Smooth muscle cell of the brain vasculature (primary cell): ENCODE measurements around the gene SH2D2A.

Source experiments
- DNase-seq: peaks from one replicate; pipeline ENCODE4 v3.0.0-alpha.2; 2012; ENCODE audit warnings: low read depth, low spot score

The SH2D2A gene

GRCh38 chr1:156847591-156848460, 31.2 kb upstream of the SH2D2A start:
- DNase-seq: no peak

- DNase-seq: no peak
Measured at GRCh38 chr1:156846643-156847042, 30.0 kb upstream of the SH2D2A start.

- DNase-seq: no peak
Measured at GRCh38 chr1:156845953-156846545, 29.4 kb upstream of the SH2D2A start.

GRCh38 chr1:156845055-156845952, 28.7 kb upstream of the SH2D2A start:
- DNase-seq: no peak

GRCh38 chr1:156844638-156845037, 28.0 kb upstream of the SH2D2A start:
- DNase-seq: no peak

- DNase-seq: no peak
Measured at GRCh38 chr1:156844102-156844501, 27.5 kb upstream of the SH2D2A start.

DNA sequence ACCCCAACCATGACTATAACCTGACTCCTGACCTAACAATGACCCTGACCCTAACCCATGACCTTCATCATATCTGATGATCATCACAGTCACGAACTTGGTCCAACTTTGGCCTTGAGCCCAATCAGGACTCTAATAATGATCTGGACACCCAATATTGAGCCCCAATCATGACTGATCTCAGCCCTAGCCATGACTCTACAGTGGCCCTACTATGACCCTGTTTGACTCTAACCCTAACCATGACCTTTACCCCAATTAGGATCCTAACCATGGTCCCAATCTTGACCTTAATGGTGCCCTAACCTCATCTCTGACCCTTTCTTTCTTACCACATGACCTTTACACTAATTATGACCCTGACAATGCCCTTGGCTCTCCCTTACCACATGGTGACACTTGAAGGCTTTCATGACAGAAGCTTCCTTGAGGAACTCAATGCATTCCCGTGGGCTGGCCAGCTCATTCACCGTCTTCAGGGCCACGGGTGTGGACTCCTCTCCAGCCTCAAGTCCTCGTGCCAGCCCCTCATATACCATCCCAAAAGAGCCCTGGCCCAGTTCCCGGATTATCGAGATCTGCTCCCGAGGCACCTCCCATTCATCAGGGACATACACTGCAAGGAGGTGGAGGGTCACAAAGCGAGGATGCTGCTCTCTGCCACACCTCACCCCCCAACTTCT, 26.1 kb upstream of the SH2D2A start:
- DNase-seq: no peak

DNA sequence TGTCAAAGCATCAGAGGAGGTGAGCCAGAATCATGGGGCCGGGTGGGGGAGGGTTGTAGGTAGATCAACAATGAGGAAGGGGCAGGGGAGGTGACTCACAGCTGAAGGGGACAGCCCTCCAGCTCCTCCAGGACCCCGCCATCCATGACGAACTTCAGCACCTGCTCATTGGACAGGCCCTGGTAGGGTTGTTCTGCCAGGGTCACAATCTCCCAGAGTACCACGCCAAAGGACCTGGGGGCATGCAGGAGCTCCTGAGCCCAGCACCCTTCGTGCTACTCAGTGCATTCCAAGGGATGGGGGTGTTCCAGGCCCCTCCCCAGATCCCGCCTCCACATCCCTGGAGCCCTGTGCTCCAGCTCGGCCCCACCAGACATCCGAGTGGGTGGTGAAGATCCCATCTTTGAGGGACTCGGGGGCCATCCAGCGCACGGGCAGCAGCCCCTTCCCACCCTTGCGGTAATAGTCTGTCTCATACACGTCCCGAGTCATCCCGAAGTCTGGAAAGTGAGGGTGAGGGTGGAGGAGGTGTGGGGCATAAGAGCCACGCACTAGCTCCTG, 24.7 kb upstream of the SH2D2A start:
- DNase-seq: no peak

DNA sequence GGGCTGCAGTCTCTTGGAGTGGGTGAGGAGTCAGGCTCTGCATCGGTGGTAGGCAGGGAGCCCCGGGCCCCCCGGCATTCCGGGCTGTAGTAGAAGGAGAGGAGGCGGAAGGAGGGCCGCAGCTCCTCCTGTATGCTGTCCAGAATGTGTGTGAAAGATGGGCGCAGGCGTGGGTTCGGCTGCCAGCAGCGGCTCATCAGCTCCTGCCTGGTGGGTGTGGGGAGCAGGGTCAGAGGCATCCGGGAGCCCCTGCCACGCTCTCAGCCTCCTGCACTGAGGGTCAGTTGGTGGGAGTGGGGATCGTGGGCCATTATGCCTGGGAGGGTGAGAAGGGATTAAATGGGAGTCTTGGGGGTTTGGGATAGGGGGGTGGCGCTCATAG, 24.2 kb upstream of the SH2D2A start:
- DNase-seq: no peak

DNA sequence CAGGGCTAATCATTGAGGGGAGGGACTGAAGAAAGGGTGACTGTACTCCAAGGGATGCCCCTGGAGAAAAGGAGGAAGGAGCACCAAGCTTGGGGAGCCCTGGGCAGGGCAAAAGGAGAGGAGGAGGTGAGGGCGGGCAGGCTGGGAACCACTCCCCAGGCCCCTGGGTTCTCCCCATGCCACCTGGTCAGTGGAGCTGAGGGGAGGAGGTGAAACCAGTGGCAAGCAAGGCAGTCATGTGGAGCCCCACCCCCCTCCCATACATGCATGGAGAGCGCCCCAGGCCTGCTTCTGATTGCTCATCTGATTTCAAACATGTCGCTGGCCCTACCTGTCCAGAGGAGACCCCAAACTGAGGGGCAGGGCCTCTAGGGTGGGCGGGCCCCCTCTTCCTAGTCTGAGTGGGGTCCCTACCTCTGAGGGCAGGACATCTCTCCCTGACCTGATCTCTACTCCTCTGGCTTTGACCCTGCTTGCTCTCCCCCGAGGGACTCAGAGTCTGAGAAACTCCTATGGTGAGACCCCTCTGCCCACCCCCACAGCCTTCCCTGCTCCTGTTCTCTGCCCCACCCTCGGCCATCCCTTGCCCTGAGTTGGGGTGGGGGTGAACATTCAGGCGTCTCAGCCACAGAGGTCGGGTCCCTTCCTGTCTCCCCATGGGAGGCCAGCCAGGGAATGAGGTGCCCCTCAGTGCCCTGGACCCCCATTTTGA, 23.7 kb upstream of the SH2D2A start:
- no peak for DNase-seq

GRCh38 chr1:156839426-156840109, 22.9 kb upstream of the SH2D2A start:
- no peak for DNase-seq

DNA sequence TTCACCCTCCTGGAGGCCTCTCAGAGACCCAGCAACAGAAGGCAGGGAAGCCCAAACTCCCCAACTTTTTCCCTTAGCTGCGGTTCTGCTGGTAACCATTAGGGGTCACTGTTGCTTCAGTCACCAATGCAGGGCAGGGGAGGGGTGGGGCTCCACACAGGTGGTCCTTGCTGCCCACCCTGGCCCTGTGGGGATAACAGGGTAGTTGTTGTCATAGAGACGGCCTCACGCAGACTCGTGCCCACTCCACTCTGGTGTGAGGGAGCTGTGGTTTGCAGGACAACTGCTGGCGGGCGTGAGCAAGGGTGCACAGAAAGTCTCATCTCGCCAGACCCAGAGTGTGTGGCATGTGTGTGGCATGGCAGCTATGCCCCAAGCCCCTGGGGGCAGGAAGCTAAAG, 22.3 kb upstream of the SH2D2A start:
- DNase-seq: no peak

- DNase-seq: no peak
Measured at GRCh38 chr1:156836892-156837291, 20.2 kb upstream of the SH2D2A start.

GRCh38 chr1:156836041-156836654, 19.5 kb upstream of the SH2D2A start:
- no peak for DNase-seq

DNA sequence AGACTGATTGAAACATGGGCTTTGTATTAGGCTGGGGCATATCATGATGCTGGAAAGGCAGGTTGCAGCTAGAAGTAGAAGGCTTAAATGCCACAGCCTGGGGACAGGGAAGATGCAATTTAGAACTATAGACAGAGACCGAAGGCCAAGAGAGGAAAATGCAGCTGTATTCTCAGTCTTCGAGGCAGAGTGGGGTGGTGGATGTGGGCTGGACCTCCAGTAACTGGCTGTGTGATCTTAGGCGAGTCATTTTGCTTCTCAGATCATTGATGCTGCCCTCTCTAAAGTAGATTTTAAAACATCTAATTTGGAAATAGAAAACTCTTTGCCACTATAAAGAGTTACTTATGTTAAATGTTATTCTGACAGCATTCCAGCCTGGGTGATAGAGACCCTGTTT, 17.7 kb upstream of the SH2D2A start:
- DNase-seq: no peak

- DNase-seq: no peak
Measured at GRCh38 chr1:156833603-156834002, 17.0 kb upstream of the SH2D2A start.

- no peak for DNase-seq
Measured at GRCh38 chr1:156832434-156832833, 15.8 kb upstream of the SH2D2A start.

GRCh38 chr1:156828400-156829124, 11.9 kb upstream of the SH2D2A start:
- DNase-seq: no peak

DNA sequence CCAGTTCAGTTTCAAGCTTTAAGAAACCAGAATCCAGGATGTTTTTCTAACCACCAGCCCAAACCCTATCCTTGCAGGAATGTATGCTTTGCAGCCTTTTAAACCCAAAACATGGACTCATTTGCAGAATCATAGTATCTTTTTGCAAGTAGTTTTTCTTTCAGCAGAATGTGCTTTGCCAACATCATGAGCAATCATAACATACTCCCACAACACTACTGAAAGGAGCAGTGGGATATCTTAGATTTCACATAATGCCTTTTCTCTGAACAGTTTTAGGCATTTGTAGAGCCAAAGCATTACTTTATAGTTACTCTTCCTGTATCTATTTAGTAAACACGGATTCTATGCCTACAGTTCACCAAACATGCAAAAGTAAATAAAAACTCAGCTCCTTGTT, 10.0 kb upstream of the SH2D2A start:
- no peak for DNase-seq
